Measurements from ENCODE around the gene SMIM24.

- no peak for TF ChIP-seq POLR2A (IDR thresholded peaks at IDR 0.05; ENCODE audit: low read length)
- no peak for TF ChIP-seq GATA1 (IDR thresholded peaks at IDR 0.05; ENCODE audit: low read depth, low read length)
Observed at GRCh38 chr19:3463714-3464586, 16.4 kb downstream of the SMIM24 start.

All from erythroblast (primary cell).